Measurements from ENCODE around the gene PDE4A.

DNA sequence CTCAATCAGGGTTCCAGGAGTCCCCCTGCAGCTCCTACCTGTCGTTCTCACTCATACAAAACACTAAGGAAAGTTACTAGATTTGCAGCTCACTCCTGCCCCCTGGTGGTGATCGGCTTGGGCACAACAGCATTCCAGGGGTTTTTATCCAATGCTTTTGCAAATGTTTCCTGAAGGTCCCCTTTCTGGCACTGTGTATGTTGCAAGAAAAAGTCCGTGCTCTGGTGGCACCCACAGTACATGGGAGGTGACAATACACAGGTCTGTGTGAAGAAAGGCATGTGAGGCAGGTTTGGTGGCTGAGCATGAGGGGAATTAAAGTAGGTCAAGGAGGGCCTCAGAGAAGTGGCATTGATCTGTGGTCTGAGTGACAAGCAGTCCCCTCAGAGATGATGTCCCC, 31.4 kb upstream of the PDE4A start:
- TF ChIP-seq, protein P1, sequence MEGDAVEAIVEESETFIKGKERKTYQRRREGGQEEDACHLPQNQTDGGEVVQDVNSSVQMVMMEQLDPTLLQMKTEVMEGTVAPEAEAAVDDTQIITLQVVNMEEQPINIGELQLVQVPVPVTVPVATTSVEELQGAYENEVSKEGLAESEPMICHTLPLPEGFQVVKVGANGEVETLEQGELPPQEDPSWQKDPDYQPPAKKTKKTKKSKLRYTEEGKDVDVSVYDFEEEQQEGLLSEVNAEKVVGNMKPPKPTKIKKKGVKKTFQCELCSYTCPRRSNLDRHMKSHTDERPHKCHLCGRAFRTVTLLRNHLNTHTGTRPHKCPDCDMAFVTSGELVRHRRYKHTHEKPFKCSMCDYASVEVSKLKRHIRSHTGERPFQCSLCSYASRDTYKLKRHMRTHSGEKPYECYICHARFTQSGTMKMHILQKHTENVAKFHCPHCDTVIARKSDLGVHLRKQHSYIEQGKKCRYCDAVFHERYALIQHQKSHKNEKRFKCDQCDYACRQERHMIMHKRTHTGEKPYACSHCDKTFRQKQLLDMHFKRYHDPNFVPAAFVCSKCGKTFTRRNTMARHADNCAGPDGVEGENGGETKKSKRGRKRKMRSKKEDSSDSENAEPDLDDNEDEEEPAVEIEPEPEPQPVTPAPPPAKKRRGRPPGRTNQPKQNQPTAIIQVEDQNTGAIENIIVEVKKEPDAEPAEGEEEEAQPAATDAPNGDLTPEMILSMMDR (conservative IDR thresholded peaks at IDR 0.05; ENCODE audit: low read depth, low read length): peak; percentile 98
- no peak for TF ChIP-seq EZH2 (IDR thresholded peaks at IDR 0.05; ENCODE audit: low read length, unreplicated experiment)
- no peak for TF ChIP-seq EZH2phosphoT487 (IDR thresholded peaks at IDR 0.05; ENCODE audit: borderline replicate concordance, low read length)
